SW 1271 (cell line): ENCODE results near the gene USP49.

Experiments used
- DNase-seq, 2 experiments: peaks; one replicate each; lab custom pipeline; 2025; lab: John Stamatoyannopoulos, UW

USP49 gene

DNA sequence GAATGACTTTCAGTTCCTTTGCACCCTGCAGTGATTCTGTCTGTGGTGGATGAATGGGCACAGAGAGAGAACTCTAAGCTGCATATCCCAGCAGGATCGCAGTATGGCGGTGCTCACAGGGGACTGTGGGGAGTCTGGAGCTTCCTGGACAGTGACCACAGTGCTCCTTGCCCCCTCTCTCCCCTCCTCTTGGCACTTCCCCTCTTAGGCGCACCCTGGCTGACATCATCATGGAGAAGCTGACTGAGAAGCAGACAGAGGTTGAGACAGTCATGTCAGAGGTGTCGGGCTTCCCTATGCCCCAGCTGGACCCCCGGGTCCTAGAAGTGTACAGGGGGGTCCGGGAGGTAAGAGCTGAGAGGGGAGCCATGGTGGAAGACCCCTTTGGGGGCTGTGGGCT, 34.7 kb upstream of the USP49 start:
- DNase-seq: no peak

- DNase-seq: no peak
Observed at GRCh38 chr6:41927253-41927652, 32.1 kb upstream of the USP49 start.

- DNase-seq: no peak
Observed at GRCh38 chr6:41922154-41922553, 27.0 kb upstream of the USP49 start.

DNA sequence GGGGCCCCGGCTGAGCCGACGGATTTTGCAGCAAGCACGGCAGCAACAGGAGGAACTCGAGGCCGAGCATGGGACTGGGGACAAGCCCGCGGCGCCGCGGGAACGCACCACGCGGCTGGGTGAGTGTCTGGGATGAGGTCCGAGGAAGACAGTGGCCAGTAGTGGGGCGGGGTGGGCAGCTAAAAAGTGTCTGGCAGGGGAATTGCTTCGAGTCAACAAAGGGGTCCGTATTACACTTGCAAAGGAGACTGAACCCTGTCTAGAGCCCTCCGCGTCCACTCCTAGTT, 26.5 kb upstream of the USP49 start:
- no peak for DNase-seq

- DNase-seq: peak; percentile 97
Observed at GRCh38 chr6:41920921-41921711, 25.9 kb upstream of the USP49 start, which contains the start of the genes BYSL and MED20. Gene BYSL (plus strand): TSS chr6:41921499. CDS start chr6:41921563, 64 bp downstream. Gene MED20 (minus strand): TSS chr6:41921139. CDS start chr6:41921018, 121 bp downstream.

- DNase-seq: peak; percentile 79 to 95
Observed at GRCh38 chr6:41917528-41917927, 22.4 kb upstream of the USP49 start.

GRCh38 chr6:41914869-41915530, 19.8 kb upstream of the USP49 start:
- no peak for DNase-seq

DNA sequence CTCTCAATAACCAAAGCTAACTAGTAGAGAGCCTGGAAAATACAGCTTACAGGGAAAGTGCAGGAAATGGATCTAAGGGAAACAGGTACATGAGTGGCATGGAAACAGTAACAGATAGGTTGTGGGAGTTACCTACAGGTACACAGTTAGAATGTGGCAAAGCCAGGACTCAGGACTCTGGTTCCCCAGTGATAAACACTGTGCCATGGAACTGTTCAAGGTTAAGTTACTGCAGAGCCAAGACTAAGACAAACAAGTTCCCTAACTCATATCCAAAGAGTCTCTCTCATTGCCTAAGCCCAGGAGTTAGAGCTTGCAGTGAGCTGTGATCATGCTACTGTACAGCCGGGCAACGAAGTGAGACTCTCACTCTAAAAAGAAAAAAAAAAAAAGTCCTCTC, 19.2 kb upstream of the USP49 start:
- DNase-seq: no peak

DNA sequence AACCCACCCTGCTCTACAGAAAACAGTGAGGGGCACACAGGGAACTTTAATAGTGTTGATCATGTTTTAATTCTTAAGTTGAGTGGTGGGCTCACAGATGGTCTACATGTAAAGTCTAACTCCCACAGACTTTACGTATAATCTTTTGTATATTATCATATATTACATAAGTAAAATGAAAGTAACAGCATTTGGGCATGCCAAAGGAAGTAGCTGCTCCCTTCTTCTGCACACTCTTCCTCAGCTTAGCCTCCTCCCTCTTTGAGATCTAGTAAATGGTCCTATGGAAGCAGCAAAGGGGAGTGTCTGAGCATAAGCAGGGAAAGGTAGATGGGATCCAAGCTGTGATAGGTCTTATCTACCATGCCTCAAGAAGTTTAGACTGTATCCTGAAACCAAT, 14.6 kb upstream of the USP49 start:
- no peak for DNase-seq

- DNase-seq: no peak
Observed at GRCh38 chr6:41901882-41902519, 6.8 kb upstream of the USP49 start.

- DNase-seq: no peak
Observed at GRCh38 chr6:41900861-41901260, 5.7 kb upstream of the USP49 start.

- DNase-seq: no peak
Observed at GRCh38 chr6:41896281-41896680, 1.1 kb upstream of the USP49 start.

DNA sequence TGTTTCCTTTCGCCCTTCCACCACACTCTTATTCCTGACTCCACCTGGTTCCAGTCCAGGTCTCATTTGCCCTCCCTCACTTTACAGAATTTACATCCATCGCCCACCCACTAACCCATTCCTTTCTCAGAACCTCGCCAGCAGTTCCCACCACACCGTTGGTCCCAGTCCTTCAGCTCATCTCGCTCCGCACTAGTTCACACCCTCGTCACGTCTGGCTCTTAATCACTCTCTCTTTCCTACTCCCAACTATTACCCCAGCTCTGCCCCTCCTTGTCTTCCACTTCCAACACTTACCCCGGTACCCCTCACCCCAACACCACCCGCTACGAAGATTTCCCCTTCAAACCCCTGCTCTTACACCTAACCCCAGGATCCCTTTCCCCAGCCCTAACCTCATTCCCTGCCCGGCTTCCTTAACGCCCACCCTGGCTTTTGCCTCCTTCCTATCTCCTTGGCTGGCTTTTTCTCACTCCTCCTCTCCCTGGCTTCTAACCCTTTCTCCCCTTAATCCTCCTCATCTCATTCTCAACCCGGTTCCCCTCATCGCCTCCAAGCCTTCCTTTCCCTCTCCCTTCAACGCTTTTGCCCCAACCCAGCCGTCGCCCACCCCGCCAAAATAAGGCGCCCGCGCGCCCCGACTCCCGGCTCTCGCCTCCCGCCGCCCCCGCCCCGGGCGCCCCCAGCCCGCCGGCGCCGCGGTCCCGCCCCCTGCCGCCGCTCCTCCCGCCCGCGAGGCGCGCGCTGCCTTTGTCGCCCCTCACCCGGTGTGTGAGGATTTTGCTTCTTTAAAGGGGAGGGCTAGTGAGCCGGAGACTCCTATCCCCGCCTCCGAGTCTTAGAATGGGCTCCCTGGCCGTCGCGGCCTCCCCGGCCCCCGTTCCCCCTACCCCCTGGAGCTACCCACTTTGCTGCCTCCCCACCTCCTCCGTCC, 542 bp downstream of the USP49 start:
- DNase-seq: no peak

GRCh38 chr6:41892921-41893564, 2.1 kb downstream of the USP49 start:
- no peak for DNase-seq

DNA sequence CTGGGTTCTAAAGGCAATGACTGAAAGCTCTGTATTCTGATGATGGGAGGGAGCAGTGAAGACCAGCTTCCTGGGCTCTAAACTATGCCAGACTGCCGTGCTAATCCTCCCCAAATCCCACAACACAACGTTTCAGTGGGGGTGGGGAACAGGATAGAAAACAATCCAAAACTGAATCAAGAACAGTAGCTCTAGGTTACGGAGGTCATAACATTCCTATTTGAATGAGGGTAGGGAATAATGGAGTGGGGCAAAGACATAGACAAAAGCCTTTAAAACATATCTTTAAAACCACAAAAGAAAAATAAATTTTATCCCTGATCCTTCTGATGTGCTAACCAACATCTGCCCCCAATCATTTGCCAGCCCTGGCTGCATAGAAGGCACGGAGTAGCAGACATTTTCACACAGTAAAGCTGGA, 7.8 kb downstream of the USP49 start:
- DNase-seq: no peak

- DNase-seq: no peak
Observed at GRCh38 chr6:41885930-41886329, 9.2 kb downstream of the USP49 start.

DNA sequence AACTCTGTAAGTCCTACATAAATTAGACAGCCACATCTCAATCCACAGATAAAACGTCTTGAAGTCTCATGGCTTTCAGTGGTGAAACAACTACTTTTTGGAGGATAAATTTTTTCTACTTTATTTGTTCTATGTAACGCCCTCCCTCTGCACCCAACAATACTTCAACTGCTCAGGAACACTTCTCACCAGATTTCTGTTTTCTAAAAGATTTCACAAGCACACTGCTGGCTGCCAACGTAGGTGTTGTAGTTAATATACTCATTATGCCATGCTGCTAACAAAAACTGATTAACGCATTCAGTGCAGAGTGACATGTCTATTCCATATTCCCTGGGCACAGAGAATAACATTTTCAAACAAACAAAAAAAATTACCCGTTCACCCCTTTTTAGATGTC, 10.2 kb downstream of the USP49 start:
- no peak for DNase-seq

- DNase-seq: no peak
Observed at GRCh38 chr6:41881506-41881905, 13.7 kb downstream of the USP49 start.

GRCh38 chr6:41878961-41879405, 16.2 kb downstream of the USP49 start:
- no peak for DNase-seq

- peak in 1 of 2 experiments; percentile 8 for DNase-seq
Observed at GRCh38 chr6:41878246-41878645, 16.9 kb downstream of the USP49 start.

GRCh38 chr6:41877051-41877680, 18.0 kb downstream of the USP49 start:
- no peak for DNase-seq
